ENCODE measurements around the gene SUPT3H. TPM values are rescaled to one million over a fixed set of nuclear protein-coding genes. Genes with fewer than 3 reads are reported as not detected.

Gene SUPT3H
- total RNA-seq, 2 donors from 2014 or later = 5.3 to 6.6 TPM

DNA sequence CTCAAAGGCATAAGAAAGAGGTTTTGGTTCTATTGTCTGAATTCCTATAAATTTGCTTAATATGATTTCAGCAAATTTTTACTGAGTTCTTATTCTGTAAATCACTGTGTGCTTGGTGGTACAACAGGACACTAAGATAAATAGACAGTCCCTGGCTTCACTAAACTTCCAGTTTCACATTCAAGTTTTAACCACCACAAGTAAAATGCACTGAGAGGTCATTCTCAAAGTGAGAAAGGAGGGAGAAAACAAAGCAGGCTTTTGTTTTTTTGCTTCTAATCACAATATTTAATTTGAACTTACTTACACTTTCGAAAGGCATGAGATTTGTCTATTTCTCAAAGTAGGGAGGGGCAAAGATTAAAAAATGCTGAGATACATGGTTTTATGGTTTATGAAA is 544.5 kb downstream of the SUPT3H start:
- ATAC-seq (ENCODE audit: insufficient number of reproducible peaks, low FRiP score, low read depth) (no peak), DNase-seq (ENCODE audit: low spot score) (no peak)
- Histone ChIP-seq H3K27ac (no peak overlapping the region), H3K27me3 (replicated peaks; ENCODE audit: insufficient read depth) (no peaks in the 10 kb centered on the region), H3K4me3 (no peak overlapping the region), H3K9me3 (no peaks in the 10 kb centered on the region), H3K36me3 (no peaks in the 10 kb centered on the region), H3K4me1 (ENCODE audit: control insufficient read depth in 1 of 2, low read depth in 2 of 2) (peaks cover 0 to 3% of the 10 kb centered on the region in 2 donors)
- TF ChIP-seq, protein P1, sequence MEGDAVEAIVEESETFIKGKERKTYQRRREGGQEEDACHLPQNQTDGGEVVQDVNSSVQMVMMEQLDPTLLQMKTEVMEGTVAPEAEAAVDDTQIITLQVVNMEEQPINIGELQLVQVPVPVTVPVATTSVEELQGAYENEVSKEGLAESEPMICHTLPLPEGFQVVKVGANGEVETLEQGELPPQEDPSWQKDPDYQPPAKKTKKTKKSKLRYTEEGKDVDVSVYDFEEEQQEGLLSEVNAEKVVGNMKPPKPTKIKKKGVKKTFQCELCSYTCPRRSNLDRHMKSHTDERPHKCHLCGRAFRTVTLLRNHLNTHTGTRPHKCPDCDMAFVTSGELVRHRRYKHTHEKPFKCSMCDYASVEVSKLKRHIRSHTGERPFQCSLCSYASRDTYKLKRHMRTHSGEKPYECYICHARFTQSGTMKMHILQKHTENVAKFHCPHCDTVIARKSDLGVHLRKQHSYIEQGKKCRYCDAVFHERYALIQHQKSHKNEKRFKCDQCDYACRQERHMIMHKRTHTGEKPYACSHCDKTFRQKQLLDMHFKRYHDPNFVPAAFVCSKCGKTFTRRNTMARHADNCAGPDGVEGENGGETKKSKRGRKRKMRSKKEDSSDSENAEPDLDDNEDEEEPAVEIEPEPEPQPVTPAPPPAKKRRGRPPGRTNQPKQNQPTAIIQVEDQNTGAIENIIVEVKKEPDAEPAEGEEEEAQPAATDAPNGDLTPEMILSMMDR (IDR thresholded peaks at IDR 0.05) = no peak

DNA sequence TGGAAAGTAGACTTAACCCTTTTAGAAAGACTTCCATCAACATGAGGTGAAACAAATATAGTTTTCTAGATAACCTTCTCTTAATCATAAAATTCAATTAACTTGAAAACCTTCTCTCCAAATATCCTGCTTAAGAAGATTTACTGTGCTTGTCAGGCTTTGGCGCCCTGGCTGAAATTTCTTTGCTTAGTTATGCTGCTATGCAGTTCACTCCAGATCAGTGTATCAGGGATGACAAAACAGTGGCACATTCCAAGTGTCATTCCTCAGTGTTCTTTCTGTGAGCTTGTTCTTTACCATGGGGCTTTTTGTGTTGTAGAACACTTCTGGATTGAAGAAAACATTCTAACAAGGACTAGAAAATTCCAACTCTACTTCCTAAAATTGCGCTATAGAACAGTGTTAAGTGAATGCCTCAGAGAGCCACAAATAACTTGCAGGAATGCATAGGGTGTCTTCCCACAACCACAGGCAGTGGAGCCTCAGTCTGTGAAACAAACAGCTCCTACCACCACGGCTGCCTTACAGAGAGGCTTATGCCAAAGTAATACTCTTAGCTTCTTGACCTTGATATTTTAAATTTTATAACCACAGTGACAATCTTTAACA is 546.6 kb downstream of the SUPT3H start:
- TF ChIP-seq, protein P1 (IDR thresholded peaks at IDR 0.05) = no peak
- Histone ChIP-seq H3K27ac (no peak overlapping the region), H3K4me3 (no peak overlapping the region), H3K27me3 (replicated peaks; ENCODE audit: insufficient read depth) (no peaks in the 10 kb centered on the region), H3K9me3 (no peaks in the 10 kb centered on the region), H3K36me3 (no peaks in the 10 kb centered on the region), H3K4me1 (ENCODE audit: control insufficient read depth in 1 of 2, low read depth in 2 of 2) (peaks cover 0 to 3% of the 10 kb centered on the region in 2 donors)
- ATAC-seq (ENCODE audit: insufficient number of reproducible peaks, low FRiP score, low read depth) (no peak), DNase-seq (ENCODE audit: low spot score) (no peak)

DNA sequence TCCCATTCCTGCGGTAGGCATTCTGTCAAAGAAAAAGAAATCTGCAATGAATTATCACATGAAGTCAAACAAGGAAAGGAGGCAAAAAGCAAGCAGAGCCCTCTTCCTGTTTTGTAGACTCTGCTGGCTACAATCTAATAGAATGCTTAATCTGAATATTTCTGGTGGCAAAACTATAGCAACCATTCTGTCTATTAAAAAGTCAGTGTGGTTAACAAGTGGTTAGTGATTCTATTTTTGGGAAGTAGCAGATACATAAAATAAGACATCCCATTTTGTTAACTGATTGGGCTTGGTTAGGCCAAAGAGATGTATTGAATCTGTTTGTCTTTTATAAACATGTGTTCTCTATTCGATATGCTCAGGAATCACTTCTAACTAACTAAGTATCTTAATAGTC is 547.9 kb downstream of the SUPT3H start:
- DNase-seq (ENCODE audit: low spot score) (no peak), ATAC-seq (ENCODE audit: insufficient number of reproducible peaks, low FRiP score, low read depth) (no peak)
- TF ChIP-seq, protein P1 (IDR thresholded peaks at IDR 0.05) = no peak
- H3K27me3 ChIP-seq (replicated peaks; ENCODE audit: insufficient read depth) = no peaks in the 10 kb centered on the region
- no peak overlapping the region for H3K4me3 ChIP-seq
- H3K4me1 ChIP-seq (ENCODE audit: control insufficient read depth in 1 of 2, low read depth in 2 of 2) = peaks cover 0 to 3% of the 10 kb centered on the region in 2 donors
- no peak overlapping the region for H3K27ac ChIP-seq
- no peaks in the 10 kb centered on the region for H3K36me3 ChIP-seq
- H3K9me3 ChIP-seq = no peaks in the 10 kb centered on the region

DNA sequence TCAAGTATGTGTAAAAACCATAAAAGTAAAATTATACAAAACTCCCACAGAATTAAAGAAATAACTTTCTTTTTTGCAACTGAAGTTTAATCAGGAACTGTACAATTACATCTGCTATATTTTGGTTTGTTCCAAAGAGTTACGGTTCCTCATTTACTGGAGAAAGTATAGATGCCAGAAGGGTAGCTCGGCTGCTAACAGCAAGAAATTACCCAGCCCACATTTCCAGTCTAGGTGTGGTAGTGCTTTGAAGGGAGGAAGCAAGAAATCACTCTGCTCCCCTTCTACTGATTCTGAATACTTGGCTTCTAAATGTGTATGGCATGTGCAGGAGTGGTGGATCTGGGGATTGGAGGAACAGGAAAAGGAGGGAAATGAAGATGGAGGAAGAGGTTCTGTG is 549.0 kb downstream of the SUPT3H start:
- Histone ChIP-seq H3K9me3 (no peaks in the 10 kb centered on the region), H3K27ac (no peak overlapping the region), H3K4me1 (ENCODE audit: control insufficient read depth in 1 of 2, low read depth in 2 of 2) (peaks cover 0 to 3% of the 10 kb centered on the region in 2 donors), H3K36me3 (no peaks in the 10 kb centered on the region), H3K27me3 (replicated peaks; ENCODE audit: insufficient read depth) (no peaks in the 10 kb centered on the region), H3K4me3 (no peak overlapping the region)
- TF ChIP-seq, protein P1 (IDR thresholded peaks at IDR 0.05) = no peak
- no peak for ATAC-seq (ENCODE audit: insufficient number of reproducible peaks, low FRiP score, low read depth)
- no peak for DNase-seq (ENCODE audit: low spot score)

DNA sequence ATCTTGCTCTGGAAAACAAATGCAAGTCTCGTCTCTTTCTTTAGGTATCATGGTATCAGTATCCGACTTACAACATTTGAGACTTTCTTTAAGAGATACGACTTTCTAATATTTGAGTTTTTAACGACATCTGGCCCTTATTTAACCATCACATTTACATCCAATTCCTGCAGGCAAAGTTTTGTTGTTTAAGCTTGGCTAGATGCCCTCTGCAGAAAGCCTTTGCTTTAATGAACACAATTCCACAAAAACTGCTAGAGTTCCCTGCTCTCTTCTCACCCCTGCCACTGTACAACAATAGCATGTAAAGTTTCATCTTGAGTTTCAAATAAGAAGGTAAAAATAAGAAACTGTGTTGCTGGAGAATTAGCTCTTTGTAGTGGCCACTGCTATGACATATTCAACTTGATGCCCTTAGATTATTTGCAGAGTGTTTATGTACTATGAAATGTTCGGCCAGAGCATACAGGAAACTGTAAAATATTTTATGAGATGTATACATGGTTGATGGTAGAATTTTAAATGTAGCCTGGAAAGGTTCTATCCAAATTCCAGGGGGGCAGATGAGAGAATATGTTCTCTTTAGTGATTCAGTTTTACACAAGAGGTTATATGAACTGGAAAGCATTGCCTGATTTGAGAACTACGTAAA is 551.6 kb downstream of the SUPT3H start:
- no peak for DNase-seq (ENCODE audit: low spot score)
- H3K4me1 ChIP-seq (ENCODE audit: control insufficient read depth in 1 of 2, low read depth in 2 of 2) = peaks cover 0 to 3% of the 10 kb centered on the region in 2 donors

More for the DNA sequence above, 551.6 kb downstream of the SUPT3H start:
- H3K27me3 ChIP-seq (replicated peaks; ENCODE audit: insufficient read depth) = no peaks in the 10 kb centered on the region
- TF ChIP-seq, protein P1 (IDR thresholded peaks at IDR 0.05) = no peak
- H3K9me3 ChIP-seq = no peaks in the 10 kb centered on the region
- no peak overlapping the region for H3K4me3 ChIP-seq
- ATAC-seq (ENCODE audit: insufficient number of reproducible peaks, low FRiP score, low read depth) = no peak
- no peak overlapping the region for H3K27ac ChIP-seq
- H3K36me3 ChIP-seq = no peaks in the 10 kb centered on the region
